SW 1271 (cell line): ENCODE results near the gene RCAN2.
"Not testable (repeated sequence)": the region's sequence is repeated elsewhere in the genome, so short reads cannot be mapped to it uniquely, and the experiment has no call there.

Experiments
- DNase-seq, 2 experiments: peaks; one replicate each; lab custom pipeline; 2025; lab: John Stamatoyannopoulos, UW

The RCAN2 gene

DNA sequence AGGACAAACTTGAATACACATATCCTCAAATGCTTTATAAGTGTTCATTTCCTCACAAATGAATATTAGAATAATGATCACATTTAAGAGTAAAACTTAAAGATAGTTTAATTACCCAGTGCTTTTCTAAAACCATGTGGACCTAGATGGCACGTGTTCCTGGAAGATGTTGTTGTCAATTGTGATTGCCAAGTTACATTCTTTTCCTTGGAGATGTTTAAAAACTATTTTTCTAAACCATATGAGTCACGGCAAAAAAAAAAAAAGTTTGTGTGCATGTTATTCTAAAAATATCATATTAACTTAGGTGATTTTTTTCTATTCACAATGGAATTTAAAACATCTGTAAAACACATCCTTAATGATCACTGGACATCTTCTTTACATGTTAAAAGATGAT is 51.1 kb downstream of the RCAN2 start:
- DNase-seq = no peak

DNA sequence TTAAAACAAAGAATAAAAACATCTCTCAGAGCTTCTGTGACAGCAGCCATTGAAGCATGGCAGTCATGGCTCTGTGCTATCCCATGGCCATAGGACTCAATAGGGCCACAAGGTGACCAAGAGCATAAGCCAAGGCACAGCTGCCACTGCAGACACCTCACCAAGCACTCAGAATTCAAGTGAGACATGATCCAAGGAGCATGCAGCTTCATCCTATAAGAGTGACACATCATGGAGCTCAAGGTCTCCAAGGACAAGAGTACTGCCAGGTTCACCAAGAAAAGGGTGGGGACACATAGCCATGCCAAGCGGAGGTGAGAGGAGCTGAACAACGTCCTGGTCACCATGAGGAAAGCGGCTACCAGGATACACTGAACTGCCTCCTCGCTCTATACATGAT is 53.0 kb downstream of the RCAN2 start:
- no peak for DNase-seq

DNA sequence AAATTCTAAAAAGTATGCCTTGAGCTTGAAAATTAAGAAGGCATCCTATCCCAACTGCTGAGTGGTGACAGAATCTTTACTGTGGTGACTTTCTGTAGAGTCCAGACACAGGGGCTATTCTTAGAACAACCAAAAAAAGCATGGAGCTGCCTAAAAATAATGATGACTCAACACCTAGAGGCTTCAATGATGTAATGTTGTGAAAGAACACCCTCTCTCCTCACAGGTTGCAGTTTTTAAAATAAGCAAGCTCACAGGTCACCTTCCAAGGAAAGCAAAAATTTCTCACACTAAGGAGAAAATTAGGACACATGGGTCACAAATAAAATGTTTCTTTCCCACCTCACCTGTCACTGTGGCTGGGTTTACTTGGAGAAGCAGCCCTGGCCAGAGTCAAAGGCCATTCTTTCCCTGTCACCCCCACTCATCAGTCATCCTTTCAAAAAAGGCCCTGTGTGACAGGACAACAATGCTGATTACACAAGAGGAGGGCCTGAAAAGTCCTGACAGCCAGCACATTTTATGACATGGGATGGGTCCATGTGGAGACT is 53.5 kb downstream of the RCAN2 start:
- DNase-seq = no peak

DNA sequence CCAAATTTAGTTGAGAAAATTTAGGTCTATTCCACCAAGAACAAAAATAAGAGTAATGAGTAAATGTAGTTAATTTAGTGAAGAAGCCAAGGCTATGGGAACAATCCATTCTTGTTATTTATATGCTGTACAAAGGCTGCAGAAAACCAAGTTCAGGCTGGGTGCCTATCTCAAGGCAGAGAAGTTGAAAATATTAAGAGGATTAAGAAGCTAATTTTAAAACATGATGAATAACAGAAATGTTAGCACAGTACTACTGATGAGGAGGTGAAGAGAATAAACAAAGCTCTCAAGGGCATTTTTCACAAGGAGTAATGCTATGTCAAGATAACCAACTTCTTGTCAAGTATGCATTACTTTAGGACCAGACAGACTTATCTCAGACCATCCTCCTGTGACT is 68.6 kb downstream of the RCAN2 start:
- no peak for DNase-seq

DNA sequence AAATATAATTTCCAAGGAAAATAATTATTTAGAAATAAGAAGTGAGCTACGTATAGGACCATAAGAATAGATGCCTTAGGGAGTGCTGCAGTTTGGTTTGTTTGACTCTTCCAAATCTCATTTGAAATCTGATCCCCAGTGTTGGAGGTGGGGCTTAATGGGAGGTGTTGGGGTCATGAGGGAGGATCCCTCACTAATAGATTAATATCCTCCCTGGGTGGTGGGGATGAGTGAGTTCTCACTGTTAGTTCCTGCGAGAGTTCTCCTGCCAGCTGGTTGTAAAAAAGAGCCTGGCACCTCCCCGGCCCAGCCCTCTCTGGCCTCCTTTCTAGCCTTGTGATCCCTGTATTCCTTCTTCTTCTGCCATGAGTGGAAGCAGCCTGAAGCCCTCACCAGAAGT is 69.3 kb downstream of the RCAN2 start:
- DNase-seq = no peak

DNA sequence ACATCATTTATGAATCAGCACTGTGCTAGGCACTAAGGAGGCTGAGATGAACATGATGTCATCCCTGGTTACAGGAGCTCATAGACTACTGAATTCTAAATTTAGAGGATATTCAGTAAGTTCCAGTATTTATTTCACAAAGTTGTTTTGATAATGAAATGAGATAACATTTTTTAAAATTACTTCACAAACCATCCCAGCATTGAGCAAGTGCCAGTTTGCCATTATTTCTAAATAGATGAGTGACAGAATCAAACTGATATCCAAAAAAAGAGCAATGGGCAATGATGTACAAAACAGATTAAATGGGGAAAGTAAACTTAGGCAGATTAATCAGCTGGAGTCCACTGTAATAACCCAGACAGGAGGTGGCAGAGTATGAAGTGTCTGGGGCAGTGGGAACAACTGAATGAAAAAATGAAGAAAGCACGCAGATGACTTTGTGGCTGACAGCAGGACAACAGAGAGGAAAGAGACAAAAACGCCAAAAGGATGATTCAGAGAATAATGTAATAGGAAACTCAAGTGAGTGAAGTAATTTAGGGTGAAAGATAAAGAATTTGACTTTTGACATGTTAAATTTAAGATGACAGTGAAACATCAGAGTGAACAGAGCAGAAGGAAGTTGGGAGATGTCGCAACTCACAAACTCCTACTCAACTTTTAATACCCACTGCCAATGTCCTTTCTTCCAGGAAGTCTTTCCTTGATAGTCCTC is 70.2 kb downstream of the RCAN2 start:
- DNase-seq = no peak

DNA sequence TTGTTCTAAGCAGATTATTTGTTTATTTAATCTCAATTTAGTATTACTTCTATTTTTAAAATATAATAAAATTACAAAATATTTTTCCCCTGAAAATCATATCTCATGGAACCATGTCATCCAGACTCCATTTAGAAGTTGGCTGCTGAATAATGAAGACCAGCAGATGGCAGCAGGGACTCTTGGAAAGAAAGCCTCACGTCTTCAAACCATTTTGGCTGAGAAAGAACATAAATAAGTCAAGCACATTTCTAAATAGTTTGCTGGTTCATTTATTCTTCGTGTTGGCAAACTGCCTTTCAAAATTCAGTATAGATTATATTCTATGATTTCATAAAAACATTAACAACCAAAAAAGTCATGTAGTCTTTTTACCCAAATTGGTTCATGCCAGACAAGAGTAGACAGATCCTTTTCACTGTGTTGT is 71.7 kb downstream of the RCAN2 start:
- DNase-seq = peak in 1 of 2 experiments; percentile 42

DNA sequence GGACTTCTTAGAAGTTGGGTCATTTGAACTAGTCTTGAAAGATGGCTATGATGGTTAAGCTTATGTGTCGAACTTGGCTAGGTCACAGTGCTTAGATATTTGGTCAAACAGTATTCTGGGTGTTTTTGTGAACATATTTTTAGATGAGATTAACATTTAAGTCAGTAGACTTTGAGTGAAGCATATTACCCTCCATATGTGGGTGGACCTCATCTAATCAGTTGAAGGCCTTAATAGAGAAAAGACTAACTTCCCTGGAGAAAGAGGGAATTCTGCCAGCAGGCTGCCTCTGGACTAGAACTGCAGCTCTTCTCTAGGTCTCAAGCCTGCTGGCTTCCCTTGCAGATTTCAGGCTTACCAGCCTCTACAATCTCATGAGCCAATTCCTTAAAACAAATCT is 76.9 kb downstream of the RCAN2 start:
- no peak for DNase-seq

DNA sequence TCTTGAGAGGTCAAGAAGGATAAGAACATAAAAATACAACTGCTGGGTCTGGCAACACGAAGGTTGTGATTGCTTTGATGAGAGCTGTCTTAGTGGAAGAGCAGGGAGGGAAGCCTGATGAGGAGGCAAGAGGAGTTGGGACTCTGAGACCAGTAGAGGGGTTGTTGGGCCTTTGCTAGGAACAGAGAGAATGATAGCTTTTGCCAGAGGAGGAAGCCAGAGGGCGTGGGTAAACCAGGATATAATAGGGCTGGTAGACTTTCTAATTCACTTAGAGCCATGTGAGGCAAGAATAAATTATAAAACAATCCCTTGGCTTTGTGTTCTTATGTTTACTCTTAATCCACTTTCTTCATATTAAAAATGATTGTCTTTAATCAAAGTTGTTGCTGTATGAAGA is 78.6 kb downstream of the RCAN2 start:
- DNase-seq = no peak

DNA sequence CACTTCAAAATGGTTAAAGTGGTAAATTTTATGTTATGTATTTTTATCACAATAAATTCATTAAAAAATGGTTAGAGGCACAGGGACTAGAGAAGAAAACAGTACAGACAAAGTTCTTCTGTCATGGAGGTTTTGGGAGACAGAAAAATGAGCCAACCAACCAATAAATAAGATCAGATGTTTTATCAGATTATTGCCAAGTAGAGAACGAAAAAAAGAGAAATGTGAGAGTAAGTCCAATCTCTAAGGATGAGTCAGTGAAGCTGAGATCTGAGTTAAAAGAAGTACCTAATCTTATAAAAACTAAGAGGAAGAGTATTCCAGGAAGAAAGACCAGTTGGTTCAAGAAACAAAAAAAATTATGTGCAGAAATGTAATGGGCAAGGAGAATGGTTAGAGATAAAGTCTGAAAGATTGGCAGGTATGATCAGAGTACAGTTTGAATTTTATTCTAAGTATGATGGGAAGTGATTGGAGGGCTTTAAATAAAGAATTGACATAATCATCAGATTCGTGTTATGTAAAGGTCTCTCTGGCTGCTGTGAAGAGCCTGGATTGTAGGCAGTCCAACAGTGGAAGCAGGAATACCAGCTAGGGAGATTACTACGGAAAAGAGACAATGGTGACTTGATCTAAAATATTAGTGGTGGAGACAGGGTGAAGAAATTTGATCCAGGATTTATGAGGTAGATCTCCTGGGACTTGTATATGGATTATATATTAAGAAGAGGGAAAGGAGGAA is 79.6 kb downstream of the RCAN2 start:
- DNase-seq = no peak

DNA sequence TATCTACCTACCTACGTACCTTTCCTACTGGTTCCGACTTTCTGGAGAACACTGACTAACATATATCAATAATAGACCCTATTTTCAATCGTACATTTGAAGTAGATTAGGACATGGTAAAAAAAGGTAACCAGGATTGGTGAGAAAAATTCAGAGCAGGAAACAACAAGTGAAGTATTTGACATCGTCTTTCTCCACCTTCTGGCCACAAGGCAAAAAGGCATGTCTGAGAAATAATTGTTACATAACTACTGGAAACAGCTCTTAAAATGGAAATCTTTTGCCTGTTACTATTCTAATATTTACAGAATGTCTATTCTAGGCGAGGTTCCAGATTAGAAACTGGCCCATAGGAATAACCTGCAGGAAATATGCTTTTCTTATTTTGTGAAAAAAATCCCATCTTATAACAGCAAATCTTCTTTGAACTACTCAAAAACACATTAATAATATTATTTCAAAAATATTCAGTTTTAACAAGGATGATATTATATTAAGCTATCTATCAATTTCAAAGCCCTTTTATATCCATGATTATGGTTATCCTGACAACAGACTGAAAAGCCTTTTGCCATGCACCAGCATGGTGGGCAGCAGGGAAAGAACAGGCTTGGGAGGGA is 80.8 kb downstream of the RCAN2 start:
- DNase-seq = peak in 1 of 2 experiments; percentile 60

DNA sequence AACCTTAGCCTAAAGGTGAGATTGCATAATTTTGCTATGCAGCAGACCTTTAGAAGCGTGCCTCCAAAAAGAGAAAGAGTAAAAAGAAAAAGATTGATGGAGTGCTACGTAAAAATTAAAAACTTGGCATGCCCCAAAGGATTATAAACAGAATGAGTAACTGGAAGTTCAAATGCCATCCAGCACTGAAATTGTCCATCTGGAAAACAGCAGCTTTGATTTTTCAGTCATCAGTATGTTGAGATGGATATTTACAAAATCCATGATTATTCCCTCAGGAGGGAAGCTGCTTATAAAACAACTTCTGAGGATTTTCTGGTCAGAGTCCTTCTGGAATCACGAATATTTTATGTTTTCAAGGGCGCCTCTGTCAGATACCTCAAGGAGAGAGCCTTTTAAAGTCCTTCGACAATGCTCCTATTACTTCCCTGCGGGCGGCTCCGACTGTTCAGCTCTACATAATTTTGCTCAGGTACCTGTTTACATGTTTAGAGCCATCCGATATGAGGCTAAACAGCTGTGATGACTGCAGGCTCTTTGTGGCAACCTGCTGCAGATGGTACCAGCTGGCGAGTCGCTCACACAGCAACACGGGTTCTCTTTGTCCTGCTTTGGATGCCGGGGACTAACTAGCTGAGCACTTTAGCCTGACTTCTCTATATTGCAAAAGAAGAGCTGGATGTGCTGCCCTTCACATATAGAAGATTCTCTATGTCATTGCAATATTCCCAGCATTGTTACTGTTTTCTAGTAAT is 83.3 kb downstream of the RCAN2 start:
- DNase-seq = no peak

DNA sequence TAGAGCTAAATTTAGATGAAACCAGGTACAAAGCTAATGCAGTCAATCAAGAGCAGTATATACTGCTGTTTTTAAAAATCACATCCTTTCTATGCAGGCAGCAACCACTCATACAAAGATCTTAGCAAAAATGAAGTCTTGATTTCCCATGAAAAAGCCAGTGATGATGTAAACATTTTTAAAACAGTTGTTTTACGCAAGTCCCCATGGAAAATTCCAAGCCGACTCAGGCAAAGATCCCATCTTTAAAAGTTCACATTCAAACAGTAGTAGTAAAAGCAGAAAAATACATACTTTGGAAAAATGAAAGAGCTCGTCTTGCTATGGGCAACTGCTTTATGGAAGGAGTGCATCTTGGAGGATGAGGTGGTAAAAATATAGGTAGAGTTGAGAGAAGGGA is 84.0 kb downstream of the RCAN2 start:
- DNase-seq = no peak

DNA sequence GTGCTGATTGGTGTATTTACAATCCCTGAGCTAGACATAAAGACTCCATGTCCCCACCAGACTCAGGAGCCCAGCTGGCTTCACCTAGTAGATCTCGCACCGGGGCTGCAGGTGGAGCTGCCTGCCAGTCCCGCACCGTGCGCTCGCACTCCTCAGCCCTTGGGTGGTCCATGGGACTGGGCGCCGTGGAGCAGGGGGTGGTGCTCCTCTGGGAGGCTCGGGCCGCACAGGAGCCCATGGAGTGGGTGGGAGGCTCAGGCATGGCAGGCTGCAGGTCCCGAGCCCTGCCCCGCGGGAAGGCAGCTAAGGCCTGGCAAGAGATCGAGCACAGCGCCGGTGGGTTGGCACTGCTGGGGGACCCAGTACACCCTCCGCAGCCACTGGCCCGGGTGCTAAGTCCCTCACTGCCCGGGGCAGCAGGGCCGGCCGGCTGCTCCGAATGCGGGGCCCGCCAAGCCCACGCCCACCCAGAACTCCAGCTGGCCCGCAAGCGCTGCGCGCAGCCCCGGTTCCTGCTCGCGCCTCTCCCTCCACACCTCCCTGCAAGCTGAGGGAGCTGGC is 85.5 kb downstream of the RCAN2 start:
- not testable (repeated sequence) for DNase-seq

DNA sequence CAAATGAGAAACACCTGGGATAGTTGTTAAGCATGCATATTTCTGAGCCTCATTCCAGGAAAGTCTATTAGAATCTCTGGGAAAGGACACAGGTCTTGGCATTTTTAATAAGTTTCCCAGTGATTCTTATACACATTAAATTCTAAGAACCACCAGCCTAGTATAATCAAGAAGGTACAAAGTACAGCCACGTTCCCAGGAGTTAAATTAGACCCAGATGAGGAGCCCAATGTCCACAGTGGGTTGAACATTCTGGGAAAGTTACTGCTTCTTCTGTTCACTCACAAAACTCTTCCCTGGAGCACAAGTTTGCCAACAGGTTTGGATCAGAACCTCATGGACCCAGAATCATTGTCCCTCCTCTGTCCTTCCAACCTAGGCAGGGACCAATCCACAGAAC is 90.4 kb downstream of the RCAN2 start:
- DNase-seq = no peak

DNA sequence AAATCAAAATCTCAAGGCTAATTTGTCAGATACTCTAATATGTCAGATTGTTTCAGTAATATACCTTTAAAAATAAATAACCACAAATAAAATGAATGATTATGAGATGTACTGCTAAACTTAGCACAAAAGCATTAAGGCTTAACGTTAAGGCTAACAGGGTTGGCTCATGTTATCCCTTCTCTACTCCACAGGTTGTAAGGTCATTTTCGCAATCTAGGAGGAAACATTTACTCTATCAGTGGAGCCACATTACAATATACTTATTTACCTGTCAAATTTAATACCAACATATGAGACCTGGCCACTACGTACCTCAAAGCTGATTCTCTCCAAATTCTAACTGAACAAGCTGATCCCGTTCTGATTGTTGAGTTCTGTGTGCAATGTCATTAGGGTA is 95.7 kb downstream of the RCAN2 start:
- no peak for DNase-seq

DNA sequence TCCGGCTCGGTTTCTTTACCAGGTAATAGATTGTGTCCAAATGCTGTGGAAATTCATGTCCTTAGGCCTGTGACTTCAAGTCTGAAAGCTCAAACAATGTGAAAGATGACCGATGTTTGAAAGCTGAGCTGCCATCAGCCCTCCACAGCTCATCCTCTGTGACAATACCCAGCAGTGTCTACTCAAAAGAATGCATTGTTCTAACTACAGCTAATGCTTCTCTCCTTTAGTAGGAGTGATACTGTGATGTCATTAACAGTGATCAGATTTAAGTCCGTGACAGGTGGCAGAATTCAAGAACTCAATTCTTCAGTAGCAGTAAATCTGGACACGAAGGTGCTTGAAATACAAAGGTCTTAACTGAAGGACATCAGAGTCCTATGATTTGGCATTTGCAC is 97.3 kb downstream of the RCAN2 start:
- no peak for DNase-seq

DNA sequence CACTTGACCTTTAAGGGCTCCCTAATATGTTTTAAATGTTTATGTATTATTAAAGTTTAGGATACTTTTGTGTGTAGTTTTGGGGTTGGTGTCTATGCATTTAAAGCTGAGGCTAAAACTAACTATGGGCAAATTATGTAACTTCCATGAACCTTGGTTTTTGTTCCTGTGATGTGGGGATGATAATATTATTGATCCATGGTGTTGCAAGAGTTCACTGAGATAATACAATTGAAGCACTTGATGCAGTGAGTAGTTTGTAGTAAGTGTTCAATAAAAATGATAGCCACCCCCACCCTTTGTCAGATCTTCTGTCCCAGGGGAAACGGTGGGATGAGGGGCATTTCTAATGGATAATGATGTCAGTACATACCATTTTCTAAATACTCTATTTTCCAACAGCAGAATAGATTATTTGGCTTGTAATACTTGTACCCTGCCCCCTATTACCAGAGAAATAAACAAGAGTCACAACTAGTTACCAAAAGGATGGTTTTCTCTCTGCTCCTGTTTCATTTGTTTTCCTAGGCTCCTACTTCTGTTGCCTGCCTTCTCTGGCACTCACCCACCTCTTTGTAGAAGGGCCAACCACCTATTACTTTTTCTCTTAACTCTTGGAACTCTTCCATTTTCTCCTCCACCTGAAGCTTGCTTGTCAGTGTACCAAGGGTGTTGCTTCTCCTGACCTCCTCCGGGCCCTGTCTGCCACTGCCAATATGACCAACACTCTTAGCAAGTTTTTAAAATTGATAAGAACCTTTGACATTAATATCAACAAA is 97.9 kb downstream of the RCAN2 start:
- DNase-seq = no peak

DNA sequence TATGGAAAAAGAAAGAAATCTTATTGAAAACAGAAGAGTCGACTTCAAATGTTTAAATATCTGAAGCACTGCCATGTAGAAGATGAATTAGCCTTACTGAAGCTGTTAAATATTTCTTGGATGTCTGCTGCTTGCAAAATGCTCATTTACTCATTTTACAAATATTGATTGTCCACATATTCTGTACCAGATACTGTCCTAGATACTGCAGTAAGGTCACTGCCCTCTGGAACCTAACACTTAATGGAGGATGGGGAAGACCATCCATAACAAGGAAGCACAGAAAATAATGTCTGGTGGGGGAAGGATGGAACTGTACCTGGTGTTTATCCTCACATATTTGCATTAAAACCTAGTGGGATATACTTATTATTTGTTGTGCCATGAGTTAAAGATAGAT is 99.0 kb downstream of the RCAN2 start:
- no peak for DNase-seq

DNA sequence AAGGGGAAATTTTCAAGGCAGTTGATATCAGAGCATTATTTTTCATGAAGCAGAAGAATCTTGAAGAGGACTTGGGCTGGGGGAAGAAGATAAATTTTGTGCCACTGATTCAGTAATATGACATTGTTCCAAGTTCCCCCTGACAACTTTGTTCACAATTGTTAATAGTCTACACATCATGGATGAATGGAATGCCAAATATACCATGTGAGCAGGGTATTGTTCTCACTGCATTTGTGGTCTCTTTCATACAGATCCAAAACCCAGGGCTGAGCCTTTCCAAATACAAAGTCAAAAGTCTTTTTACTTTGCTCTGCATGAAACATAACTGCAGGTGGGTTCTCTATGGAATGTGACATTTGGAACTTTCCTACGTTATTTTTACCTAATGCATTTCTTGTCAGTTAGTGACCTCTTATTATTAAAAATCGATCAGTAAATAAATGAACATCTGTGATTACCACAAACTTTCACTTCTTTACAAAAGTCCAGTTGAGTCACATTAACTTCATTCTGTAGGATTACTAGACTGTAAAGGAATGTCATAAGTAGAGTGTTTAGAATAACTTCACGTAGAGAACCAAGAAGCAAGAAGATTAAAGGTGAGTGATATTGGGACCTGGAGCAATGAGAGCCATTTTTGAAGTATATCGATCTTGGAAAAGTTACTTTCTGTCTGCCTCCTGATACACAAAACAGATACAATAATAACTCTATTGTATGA is 100.9 kb downstream of the RCAN2 start:
- no peak for DNase-seq
